ENCODE data around the gene VWA5B2. TPM values are rescaled to one million over a fixed set of nuclear protein-coding genes. Genes with fewer than 3 reads are reported as not detected.

The VWA5B2 gene
- total RNA-seq, 2 experiments from 2014 or later, result not detected

Other genes starting within 250 kb of the VWA5B2 start
- gene ABCC5, start 211.7 kb upstream of the VWA5B2 start, total RNA-seq, result 10 to 100 TPM; 24.1 to 25.3 TPM
- gene HTR3D, start 197.8 kb upstream of the VWA5B2 start, total RNA-seq, result not detected
- not detected for gene HTR3C, start 176.5 kb upstream of the VWA5B2 start, total RNA-seq
- not detected for gene HTR3E, start 132.5 kb upstream of the VWA5B2 start, total RNA-seq
- 10 to 100 TPM; 45.9 to 47.8 TPM for gene EIF2B5, start 94.2 kb upstream of the VWA5B2 start, total RNA-seq
- gene DVL3, start 74.2 kb upstream of the VWA5B2 start, total RNA-seq, result 10 to 100 TPM; 33.2 to 40.7 TPM
- gene AP2M1, start 54.7 kb upstream of the VWA5B2 start, total RNA-seq, result 100 to 1,000 TPM; 206 to 218 TPM
- 10 to 100 TPM; 53.7 to 60.1 TPM for gene ABCF3, start 43.4 kb upstream of the VWA5B2 start, total RNA-seq
- gene ALG3, start 19.4 kb downstream of the VWA5B2 start, total RNA-seq, result 10 to 100 TPM; 33.3 to 35.3 TPM
- gene EEF1AKMT4, start 20.1 kb downstream of the VWA5B2 start, total RNA-seq, result 1 to 10 TPM; 3.1 to 3.8 TPM
- gene CAMK2N2, start 32.0 kb downstream of the VWA5B2 start, total RNA-seq, result under 1 TPM in 1 of 2 experiments, not detected in 1; 0.23 TPM
- not detected for gene ECE2, start 46.4 kb downstream of the VWA5B2 start, total RNA-seq
- gene PSMD2, start 69.7 kb downstream of the VWA5B2 start, total RNA-seq, result 100 to 1,000 TPM; 177 TPM
- gene EIF4G1, start 85.0 kb downstream of the VWA5B2 start, total RNA-seq, result 100 to 1,000 TPM; 259 to 266 TPM
- 1 to 10 TPM; 6.5 to 8.7 TPM for gene FAM131A, start 108.0 kb downstream of the VWA5B2 start, total RNA-seq
- gene CLCN2, start 132.0 kb downstream of the VWA5B2 start, total RNA-seq, result 1 to 10 TPM; 3.6 to 4.9 TPM
- gene POLR2H, start 132.1 kb downstream of the VWA5B2 start, total RNA-seq, result 10 to 100 TPM; 73.9 to 79.3 TPM
- gene THPO, start 148.6 kb downstream of the VWA5B2 start, total RNA-seq, result not detected
- gene CHRD, start 150.5 kb downstream of the VWA5B2 start, total RNA-seq, result not detected

Data from activated CD4-positive, alpha-beta memory T cell treated with anti-CD3 and anti-CD28 coated beads, Interleukin-2, amount 10 ng/mL, durations not matched to agents 7 days and 5 days (primary cell).